ENCODE measurements around the gene CFB. TPM values are rescaled to one million over a fixed set of nuclear protein-coding genes. Genes with fewer than 3 reads are reported as not detected.

The CFB gene
- total and polyA plus RNA-seq, 9 of the 15 experiments (the other 6 are each of a cell fraction or from before 2014, with no cell fraction given) = 0.08 to 0.91 (median 0.22) TPM; not detected in 4

- no peak for TF ChIP-seq ARHGAP35 (IDR thresholded peaks at IDR 0.05; ENCODE audit: partially characterized antibody)
- peak; percentile 69 for TF ChIP-seq NFRKB (IDR thresholded peaks at IDR 0.05; ENCODE audit: low read depth)
- no peak for TF ChIP-seq CEBPB (tag; IDR thresholded peaks at IDR 0.05)
- peak; percentile 89 for TF ChIP-seq SAP30 (IDR thresholded peaks at IDR 0.05; ENCODE audit: borderline replicate concordance, insufficient read depth, low read depth, low read length, poor library complexity, severe bottlenecking)
- no peak for TF ChIP-seq ZC3H4 (CRISPR knock-in tag; IDR thresholded peaks at IDR 0.05; ENCODE audit: borderline replicate concordance)
- TF ChIP-seq HNRNPUL1 (IDR thresholded peaks at IDR 0.05; ENCODE audit: low read length) = no peak
- TF ChIP-seq JUNB (CRISPR knock-in tag; conservative IDR thresholded peaks at IDR 0.05) = no peak; the same call in 1 of the 2 replicates
- TF ChIP-seq NRF1 (conservative IDR thresholded peaks at IDR 0.05 in 1 of 2, IDR thresholded peaks at IDR 0.05 in 1 of 2) = peak; percentile 80 to 82
- peak; percentile 61 for TF ChIP-seq NUFIP1 (IDR thresholded peaks at IDR 0.05; ENCODE audit: partially characterized antibody)
- no peak for TF ChIP-seq ZBTB43 (CRISPR knock-in tag; IDR thresholded peaks at IDR 0.05)
- peak; percentile 69 for TF ChIP-seq ATF3 (IDR thresholded peaks at IDR 0.05)
- peak; percentile 68; the same call in 1 of the 2 replicates for TF ChIP-seq ATF3 (CRISPR knock-in tag; conservative IDR thresholded peaks at IDR 0.05)
- TF ChIP-seq STAG1 (CRISPR knock-in tag; IDR thresholded peaks at IDR 0.05; ENCODE audit: borderline replicate concordance) = no peak
- TF ChIP-seq DLX4 (CRISPR knock-in tag; IDR thresholded peaks at IDR 0.05) = no peak
- TF ChIP-seq MAFF (IDR thresholded peaks at IDR 0.05; ENCODE audit: low read length) = no peak
- TF ChIP-seq MED1 (CRISPR knock-in tag; IDR thresholded peaks at IDR 0.05; ENCODE audit: borderline replicate concordance) = no peak
- 0 out of 2 replicates have a peak, but pooled peaks have one; percentile 69 for TF ChIP-seq FOXJ2 (tag; IDR thresholded peaks at IDR 0.05)
These were observed 13.1 kb downstream of the CFB start, which contains the start of the genes NELFE and SKIC2 (continued) for GRCh38 chr6:31958741-31959739.
